Stimulated activated CD8-positive, alpha-beta memory T cell treated with anti-CD3 and anti-CD28 coated beads, Interleukin-12 subunit alpha, Interleukin-12 subunit beta, amount 100 ng/mL, for 24 hours (primary cell): ENCODE results near the gene ABCB8.
A peak's percentile ranks its signal among the peaks of the same experiment; 100 is the strongest.
"Not testable (repeated sequence)": the region's sequence is repeated elsewhere in the genome, so short reads cannot be mapped to it uniquely, and the experiment has no call there.

Source experiments
- DNase-seq: peaks from one replicate; pipeline ENCODE4 v3.0.0-alpha.2; 2020; ENCODE audit errors: extremely low read depth

ABCB8 gene

DNA sequence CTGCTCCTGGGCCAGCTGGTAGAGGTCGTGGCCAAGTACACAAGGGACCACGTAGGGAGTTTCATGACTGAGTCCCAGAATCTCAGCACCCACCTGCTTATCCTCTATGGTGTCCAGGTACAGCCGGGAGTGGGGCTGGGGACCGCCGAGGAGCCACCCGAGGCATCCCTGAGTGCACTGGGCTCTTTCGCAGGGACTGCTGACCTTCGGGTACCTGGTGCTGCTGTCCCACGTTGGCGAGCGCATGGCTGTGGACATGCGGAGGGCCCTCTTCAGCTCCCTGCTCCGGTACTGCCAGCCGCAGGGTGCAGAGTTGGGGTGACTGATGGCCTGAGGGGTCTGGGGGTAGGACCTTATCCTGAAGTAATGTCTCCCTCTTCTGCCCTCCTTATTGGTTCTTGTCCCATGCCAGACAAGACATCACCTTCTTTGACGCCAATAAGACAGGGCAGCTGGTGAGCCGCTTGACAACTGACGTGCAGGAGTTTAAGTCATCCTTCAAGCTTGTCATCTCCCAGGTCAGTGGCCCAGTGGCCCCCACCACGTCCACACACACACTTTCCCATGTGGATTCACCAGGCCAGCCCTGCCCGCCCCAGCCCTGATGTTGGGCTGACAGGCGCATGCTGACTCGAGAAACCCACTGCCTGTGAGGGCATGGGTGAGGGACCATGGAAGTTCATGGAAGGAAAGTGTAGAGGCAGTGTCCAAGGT, 6.2 kb downstream of the ABCB8 start:
- no peak for DNase-seq

DNA sequence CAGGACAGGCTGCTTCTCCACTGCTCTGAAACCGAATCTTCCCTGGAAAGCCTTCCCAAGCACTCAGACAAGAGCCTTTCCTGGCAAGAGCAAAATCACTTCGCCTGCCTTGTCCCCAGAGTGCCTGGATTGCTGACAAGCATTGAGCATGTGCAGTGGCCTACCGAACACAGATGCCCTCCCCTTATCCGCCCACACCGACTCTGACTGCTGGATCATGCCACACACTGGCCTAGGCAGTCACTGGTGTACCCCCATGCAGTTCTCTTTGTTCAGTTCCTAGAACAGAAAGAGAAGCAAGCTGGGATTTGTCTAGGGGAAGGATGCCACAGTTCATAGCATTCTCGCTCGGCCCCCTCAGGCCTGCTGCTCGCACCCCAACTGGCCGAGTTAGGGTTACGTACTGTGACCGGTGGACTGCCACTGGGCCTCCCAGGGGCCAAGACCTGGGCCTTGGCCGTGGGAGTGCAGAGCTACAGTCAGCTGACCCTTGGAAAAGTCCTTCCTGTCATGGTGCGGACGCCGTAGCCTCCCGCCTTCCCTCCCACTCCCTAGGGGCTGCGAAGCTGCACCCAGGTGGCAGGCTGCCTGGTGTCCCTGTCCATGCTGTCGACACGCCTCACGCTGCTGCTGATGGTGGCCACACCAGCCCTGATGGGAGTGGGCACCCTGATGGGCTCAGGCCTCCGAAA, 6.9 kb downstream of the ABCB8 start:
- DNase-seq: no peak

DNA sequence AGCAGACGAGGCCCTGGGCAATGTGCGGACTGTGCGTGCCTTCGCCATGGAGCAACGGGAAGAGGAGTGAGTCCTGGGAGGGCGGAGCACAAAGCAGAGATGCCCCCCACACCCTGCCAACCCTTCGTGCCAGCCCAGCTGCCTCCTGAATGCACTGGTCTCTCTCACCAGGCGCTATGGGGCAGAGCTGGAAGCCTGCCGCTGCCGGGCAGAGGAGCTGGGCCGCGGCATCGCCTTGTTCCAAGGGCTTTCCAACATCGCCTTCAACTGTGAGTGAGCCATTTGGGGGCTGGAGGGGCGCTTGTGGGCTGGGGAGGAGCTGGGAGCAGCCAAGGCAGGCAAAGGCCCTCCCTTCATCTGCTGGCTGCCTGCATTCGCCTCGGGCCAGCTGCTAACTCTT, 7.7 kb downstream of the ABCB8 start:
- no peak for DNase-seq

DNA sequence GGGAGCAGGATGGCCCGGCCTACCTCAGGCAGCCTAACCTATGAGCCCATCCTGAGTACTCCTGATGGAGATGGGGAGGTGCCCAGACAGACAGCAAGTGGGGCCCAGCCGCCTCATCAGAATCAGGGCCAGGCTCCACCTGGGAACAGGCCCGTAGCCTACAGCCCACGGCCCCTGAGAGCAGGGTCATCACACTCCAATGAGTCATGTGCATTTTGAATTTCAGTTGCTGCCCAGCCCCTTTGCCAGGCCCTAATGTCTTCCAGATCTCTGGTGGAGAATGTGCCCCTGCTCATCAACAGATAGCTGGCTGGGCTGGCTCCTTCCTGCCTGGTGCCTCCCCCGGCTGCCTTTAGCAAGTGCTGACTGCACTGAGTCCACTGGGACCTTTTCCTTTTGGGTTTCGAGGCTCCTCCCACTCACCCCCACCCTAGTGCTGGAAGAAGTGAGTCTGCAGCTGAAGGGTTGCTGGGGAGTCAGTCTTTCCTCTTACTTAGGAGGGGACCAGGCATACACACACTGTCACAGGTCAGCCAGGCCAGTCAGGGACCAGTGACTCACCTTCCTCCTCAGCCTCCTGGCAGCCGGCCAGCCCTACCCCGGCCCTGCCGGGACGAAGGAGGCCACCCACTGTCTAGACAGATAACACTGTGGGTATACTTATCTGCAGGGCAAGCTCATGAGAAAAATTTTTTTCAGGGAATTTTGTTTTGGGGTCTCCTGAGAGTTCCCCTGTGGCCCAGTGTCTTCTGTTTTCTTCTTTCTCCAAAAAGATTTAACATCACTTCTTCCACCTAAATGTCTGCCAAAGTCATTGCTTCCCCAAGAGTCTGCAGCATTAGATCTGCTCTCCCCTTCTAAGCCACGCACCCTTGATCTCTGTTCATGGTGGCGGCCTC, 10.9 kb downstream of the ABCB8 start:
- peak; percentile 55 for DNase-seq

DNA sequence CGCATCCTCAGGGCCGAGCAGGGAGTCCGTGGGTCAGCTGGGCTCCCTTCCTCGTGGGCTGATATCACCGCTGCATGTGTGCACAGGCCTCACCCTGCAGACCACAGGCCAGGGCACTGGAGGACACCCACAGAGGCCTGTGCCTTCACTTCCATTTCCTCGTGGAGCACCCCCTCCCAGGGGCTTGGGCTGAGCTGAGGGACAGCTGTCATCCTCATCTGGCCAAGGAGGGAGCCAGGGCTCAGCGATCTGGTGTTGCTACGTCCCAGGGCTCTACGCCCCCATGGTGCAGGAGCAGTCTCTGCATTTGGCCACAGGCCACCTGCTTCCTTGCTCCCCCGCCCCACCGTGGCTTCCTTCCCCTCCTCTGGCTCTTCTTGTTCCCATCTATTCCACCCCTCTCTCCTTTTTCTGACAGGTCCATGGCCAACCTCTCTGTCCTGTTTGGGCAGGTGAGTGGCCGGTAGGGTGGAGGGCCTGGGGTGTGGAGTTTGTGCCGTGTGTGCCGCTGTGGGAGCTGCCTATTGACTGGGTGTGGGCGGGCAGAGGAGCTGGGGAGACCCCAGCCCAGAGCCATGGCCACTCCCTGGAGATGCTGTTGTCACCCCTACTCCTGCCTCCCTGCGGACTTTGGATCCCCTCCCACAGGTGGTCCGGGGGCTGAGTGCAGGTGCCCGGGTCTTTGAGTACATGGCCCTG, 11.7 kb downstream of the ABCB8 start:
- no peak for DNase-seq

DNA sequence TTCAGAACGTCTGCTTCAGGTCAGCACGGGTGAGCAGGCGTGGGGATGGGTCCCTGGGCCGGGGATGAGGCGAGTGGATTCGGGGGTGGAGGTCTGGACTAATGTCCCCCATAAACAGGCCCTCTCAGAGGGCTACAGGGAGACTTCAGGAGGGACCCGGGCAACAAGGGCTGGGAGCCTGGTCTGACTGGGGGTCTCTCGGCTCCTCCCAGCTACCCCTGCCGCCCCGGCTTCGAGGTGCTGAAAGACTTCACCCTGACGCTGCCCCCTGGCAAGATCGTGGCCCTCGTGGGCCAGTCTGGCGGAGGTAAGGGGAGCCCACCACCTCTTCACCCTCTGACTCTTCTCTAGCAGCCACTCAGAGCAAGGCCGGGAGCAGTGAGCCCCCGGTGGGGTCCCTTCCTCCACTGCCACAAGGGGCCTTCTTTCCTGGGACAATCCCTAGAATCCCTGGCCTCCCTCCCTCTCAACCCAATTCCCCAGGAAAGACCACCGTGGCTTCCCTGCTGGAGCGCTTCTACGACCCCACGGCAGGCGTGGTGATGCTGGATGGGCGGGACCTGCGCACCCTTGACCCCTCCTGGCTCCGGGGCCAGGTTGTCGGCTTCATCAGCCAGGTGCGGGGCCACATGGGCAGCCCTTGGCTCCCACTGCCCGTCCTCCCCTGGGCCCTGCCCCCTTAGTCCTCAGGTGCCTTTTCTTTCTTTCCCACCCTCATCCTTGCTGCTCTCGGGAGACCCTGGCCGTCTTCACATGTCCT, 12.5 kb downstream of the ABCB8 start:
- DNase-seq: no peak

DNA sequence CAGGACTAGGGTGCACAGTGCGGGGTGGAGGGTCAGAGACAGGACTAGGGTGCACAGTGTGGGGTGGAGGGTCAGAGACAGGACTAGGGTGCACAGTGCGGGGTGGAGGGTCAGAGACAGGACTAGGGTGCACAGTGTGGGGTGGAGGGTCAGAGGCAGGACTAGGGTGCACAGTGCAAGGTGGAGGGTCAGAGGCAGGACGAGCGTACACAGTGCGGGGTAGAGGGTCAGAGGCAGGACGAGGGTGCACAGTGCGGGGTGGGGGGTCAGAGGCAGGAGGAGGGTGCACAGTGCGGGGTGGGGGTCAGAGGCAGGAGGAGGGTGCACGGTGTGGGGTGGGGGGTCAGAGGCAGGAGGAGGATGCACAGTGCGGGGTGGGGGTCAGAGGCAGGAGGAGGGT, 15.2 kb downstream of the ABCB8 start:
- not testable (repeated sequence) for DNase-seq

DNA sequence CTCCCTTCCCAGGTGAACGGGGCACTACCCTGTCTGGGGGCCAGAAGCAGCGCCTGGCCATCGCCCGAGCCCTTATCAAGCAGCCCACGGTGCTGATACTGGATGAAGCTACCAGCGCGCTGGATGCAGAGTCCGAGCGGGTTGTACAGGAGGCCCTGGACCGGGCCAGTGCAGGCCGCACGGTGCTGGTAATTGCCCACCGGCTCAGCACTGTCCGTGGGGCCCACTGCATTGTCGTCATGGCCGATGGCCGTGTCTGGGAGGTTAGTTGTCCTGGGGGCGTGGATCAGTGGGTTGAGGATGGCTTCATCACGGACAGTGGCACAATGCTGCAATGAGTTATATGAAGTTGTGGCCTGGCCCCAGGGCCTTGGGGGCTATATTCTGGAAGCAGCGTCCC, 15.7 kb downstream of the ABCB8 start:
- no peak for DNase-seq

DNA sequence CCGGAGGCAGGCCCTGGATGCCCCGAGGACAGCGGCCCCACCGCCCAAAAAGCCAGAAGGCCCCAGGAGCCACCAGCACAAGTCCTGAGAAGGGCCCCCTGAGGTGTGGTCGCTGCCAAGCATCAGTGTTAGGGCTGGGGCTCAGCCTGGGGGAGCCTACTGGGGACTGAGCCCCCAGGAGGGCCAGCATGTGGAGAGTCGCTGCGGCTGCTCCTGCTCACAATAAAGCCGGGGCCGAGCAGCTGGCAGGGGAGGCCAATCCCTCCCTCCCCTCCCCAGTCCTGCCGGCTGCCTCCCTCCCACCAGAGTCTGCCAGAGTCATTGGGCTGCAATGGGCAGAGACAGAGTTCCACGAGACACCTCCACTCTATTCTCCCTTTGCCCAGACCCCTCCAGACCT, 17.0 kb downstream of the ABCB8 start:
- DNase-seq: no peak

DNA sequence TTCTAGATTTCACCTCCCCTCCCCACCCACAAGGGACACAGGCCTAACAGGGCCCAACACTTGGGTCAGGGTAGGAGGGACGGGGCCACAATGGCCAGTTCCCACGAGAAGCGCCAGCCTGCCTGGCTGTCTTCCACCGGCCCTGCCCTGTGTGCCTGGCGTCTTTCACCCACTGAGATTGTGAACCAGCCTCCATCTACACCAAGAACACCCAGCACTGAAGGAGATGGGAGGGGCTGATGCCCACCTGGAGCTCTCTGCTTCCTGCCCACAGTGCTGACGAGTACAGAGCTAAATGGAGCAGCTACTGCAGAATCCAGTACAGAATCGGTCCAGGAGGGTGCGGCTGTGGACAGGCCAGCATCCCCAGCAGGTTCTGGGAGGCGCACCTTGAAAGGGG, 17.7 kb downstream of the ABCB8 start:
- no peak for DNase-seq

DNA sequence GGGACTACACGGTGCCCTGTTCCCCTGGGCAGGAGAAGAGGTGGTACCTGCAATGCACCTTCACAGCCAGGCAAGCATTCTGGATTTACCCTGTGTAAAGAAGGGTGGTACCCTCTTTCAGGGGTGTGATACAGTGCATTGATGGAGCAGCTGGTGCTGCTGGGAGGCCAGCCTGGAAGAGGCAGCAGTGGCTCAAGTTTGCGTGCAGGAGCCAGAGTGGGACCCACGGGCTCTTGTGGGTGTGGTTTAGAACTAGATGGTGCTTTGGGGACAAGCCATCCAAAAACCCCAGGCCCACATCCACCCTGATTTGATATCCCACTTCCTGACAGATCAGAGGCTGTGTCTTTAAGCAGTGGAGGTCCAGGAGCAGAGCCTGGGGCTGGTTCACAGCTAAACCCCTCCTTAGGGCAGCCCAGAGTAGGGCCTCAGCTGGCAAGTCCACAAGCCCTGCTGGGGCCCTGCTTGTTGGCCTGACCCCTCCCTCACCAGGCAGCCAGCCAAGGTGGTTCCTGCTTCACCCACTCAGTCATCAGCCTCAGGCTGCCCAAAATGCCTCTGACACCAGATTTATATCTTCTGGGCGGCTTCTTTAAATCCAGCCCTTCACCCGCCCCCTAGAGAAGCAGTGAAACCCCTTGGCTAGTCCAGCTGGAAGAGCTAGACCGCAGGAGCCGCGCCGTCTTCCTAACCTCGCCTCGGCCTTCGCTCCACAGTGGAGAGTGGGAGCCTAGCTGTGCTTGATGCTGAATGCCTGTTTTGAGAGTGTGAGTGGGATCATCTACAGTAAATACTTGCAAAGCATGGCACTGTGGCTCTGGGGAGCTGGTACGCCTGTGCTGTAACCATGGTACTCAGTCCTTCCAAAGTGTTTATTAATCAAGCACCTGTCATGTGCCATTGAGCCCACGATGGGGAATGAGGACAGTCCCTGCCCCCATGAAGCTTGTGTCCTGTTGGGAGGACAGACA, 18.6 kb downstream of the ABCB8 start:
- DNase-seq: no peak

DNA sequence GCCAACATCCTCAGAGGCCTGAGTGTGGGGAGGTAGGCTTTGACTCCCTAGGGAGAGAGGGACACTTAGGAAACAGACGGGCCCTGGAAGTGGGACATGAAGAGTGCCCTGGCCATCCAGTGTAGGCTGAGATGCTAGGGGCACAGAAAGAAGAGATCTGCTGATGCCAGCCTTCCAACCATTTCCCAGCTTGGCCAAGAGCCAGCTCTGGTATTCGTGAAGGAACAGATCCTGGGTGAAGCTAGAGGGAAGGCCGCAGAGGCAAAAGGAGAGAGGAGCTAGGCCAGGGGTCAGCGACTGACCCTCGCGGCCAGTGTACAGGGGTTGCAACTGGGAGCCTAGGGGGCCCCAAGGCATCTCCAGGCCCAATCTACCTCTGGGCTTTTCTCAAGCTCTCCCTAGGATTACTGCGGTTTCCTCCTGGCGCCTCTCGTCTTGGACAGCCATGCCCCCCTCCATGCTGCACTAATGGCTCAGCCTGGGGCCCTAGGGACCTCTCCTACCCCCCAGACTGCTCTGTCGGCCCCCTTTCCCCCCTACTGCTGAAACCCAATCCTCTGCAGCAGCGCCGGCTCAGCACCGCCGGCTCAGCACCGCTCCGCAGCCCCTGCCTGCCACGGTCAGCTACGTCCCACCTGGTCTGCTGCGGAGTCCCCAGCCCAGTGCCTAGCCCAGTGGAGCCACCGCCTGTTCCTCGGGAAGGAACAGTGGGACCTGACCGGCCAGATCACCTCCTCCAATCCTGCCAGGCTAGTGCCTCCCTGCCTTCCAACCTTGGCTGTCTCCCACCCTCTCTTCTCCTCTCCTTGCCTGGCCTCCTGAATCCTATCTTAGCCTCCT, 19.9 kb downstream of the ABCB8 start, which contains the start of gene ASIC3:
Gene ASIC3, plus strand, starts transcription at position 556 of the 840 bp plus-strand sequence. CDS start 355 bp downstream, outside the sequence.
- no peak for DNase-seq

DNA sequence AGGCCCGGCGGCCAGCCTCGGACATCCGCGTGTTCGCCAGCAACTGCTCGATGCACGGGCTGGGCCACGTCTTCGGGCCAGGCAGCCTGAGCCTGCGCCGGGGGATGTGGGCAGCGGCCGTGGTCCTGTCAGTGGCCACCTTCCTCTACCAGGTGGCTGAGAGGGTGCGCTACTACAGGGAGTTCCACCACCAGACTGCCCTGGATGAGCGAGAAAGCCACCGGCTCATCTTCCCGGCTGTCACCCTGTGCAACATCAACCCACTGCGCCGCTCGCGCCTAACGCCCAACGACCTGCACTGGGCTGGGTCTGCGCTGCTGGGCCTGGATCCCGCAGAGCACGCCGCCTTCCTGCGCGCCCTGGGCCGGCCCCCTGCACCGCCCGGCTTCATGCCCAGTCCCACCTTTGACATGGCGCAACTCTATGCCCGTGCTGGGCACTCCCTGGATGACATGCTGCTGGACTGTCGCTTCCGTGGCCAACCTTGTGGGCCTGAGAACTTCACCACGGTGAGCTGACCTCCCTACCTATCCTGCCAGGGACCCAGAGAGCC, 20.7 kb downstream of the ABCB8 start:
- DNase-seq: no peak

DNA sequence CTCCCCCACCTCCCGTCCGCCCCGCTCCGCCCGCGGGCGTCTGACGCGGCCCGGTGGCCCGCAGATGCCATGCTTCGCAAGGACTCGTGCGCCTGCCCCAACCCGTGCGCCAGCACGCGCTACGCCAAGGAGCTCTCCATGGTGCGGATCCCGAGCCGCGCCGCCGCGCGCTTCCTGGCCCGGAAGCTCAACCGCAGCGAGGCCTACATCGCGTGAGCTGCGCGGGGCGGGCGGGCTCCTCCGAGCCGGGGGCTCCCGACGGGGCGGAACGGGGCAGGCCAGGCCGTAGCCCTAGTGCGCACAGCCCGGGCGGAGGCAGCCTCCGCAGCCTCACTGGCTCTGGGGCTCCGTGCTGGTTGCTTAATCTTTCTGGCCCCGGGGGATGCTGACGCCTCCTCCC, 22.9 kb downstream of the ABCB8 start:
- peak; percentile 20 for DNase-seq

DNA sequence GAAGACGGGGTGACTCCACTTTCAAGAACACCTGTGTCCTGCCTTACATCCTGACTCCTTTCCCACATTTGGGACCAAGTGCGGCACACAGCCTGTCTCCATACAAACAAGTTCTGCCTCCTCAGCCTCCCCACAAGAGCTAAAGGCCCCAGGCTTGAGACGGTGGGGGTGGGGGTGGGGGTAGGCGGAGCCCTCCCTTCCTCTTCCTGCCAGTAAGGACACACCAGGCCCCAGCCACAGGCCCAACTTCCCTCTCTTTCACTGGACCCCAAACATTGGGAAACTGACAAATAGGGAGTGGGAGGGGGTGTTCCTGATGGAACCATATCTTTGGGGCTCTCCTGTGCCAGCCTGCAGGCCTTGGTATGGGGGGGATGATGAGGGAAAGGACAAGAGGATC, 24.8 kb downstream of the ABCB8 start:
- DNase-seq: no peak

DNA sequence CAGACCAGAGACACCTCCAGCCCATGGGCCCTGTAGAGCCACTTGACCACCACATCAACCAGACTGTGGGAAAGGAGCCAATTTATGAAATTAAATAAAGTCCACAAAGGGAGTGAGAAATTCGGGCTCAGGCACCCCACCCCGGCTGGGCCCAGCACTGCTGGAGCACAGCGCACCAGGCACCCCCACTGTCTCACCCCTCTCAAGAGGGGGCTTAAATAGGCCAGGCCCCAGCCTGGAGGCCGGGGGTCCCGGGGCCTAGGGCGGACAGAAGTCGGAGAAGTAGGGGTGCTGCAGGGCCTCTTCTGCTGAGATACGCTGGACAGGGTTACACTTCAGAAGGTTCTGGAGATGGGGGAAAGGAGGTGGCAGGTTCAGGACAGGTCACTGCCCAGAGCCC, 25.5 kb downstream of the ABCB8 start:
- no peak for DNase-seq

DNA sequence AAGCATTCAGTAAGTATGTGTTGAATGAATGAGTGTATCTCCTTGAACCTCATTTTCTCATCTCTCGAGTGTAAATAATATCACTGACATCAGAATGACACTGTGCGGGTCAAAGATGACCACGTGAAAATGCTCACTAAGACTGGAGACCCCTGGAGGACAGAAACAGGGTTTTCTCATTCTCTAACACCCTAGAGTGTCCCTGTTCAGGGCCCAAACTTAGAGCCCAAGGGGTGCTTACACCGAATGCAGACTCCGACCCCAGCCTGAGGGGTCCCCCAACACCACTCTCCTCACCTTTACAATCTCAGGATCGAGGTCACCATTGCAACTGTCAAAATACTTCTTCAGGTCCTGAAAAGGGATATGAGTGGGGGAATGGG, 28.0 kb downstream of the ABCB8 start:
- no peak for DNase-seq

DNA sequence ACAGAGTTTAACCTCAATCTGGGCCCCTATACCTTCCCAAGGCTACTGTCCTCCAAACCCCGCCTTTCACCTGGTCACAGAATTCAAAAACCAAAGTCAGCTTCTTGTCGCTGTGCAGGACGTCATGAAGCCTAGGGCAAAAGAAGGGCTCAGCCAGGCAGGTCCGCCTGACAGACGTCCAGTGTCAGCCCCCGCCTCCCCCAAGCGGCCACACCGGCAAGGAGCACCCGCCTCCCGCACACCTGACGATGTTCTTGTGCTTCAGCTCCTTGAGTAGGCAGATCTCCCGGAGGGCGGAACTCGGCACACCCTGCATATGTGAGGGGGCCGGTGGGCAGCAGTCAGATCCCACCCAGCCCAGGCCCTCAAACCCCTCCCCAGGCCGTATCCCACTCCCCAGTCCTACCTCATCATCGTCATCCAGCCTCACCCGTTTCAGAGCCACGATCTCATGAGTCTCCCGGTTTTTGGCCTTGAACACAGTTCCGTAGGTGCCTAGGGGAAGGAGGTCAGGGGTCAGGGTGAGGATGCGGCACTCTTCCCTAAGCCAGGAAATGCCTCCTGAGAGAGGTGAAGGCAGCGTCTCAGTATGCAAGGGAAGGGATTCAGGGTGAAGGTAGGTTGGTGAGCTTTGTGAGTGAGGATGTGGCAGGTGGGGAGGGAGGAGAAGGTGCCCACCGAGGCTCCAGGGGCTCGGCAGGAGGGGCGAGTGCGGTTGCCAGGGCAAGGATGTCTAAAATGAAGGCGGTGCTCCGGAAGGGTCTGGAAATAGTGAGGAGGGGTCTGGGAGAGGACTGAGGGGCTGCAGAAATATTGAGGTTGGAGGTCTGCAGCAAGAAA, 28.6 kb downstream of the ABCB8 start:
- DNase-seq: no peak
